NCI-H446 (cell line): Measurements from ENCODE around the gene PGAM5.
A peak's percentile ranks its signal among the peaks of the same experiment; 100 is the strongest.

Source experiments
- DNase-seq, 2 experiments: peaks; one replicate each; lab custom pipeline; 2025; lab: John Stamatoyannopoulos, UW

The PGAM5 gene

GRCh38 chr12:132723015-132723763 lies 12.5 kb downstream of the PGAM5 start:
- DNase-seq, result no peak

GRCh38 chr12:132723764-132724140 lies 13.1 kb downstream of the PGAM5 start:
- no peak for DNase-seq

- no peak for DNase-seq
Measured at GRCh38 chr12:132724506-132725241, 14.0 kb downstream of the PGAM5 start.

GRCh38 chr12:132726386-132726785 lies 15.7 kb downstream of the PGAM5 start:
- no peak for DNase-seq

GRCh38 chr12:132727091-132727794 lies 16.6 kb downstream of the PGAM5 start:
- DNase-seq, result no peak

GRCh38 chr12:132728502-132728901 lies 17.9 kb downstream of the PGAM5 start:
- no peak for DNase-seq

GRCh38 chr12:132729541-132730320 lies 19.1 kb downstream of the PGAM5 start:
- peak in 1 of 2 experiments; percentile 32 for DNase-seq

- DNase-seq, result no peak
Measured at GRCh38 chr12:132730353-132730752, 19.7 kb downstream of the PGAM5 start.

GRCh38 chr12:132731574-132731973 lies 20.9 kb downstream of the PGAM5 start:
- DNase-seq, result no peak

- DNase-seq, result no peak
Measured at GRCh38 chr12:132734206-132734605, 23.6 kb downstream of the PGAM5 start.

- DNase-seq, result no peak
Measured at GRCh38 chr12:132735496-132735895, 24.9 kb downstream of the PGAM5 start.

- DNase-seq, result no peak
Measured at GRCh38 chr12:132736378-132736777, 25.7 kb downstream of the PGAM5 start.

GRCh38 chr12:132736913-132737312 lies 26.3 kb downstream of the PGAM5 start:
- DNase-seq, result no peak

GRCh38 chr12:132739600-132740312 lies 29.1 kb downstream of the PGAM5 start:
- no peak for DNase-seq

- no peak for DNase-seq
Measured at GRCh38 chr12:132740313-132740646, 29.6 kb downstream of the PGAM5 start.

GRCh38 chr12:132740652-132741051 lies 30.0 kb downstream of the PGAM5 start:
- no peak for DNase-seq

GRCh38 chr12:132741620-132742019 lies 31.0 kb downstream of the PGAM5 start:
- DNase-seq, result no peak

- DNase-seq, result no peak
Measured at GRCh38 chr12:132743831-132744230, 33.2 kb downstream of the PGAM5 start.

GRCh38 chr12:132746613-132747012 lies 36.0 kb downstream of the PGAM5 start:
- DNase-seq, result no peak

- no peak for DNase-seq
Measured at GRCh38 chr12:132747395-132747794, 36.8 kb downstream of the PGAM5 start.

- no peak for DNase-seq
Measured at GRCh38 chr12:132747896-132748295, 37.3 kb downstream of the PGAM5 start.

GRCh38 chr12:132748319-132748718 lies 37.7 kb downstream of the PGAM5 start:
- no peak for DNase-seq
